B cell (primary cell): ENCODE measurements around the gene CYP4F3.

Experiments
- EZH2 ChIP-seq: IDR thresholded peaks from 2 replicates; pipeline ENCODE4 v1.6.1; 2012; ENCODE audit warnings: borderline replicate concordance, low read depth, mild to moderate bottlenecking, moderate library complexity, low read length; ENCODE audit not compliant: insufficient read depth, poor library complexity, severe bottlenecking
- TF ChIP-seq, protein P1 (sequence below): fragments of 200-600 bp; IDR thresholded peaks from one replicate; pipeline ENCODE4 v1.8.0; 2022; ENCODE audit warnings: antibody characterized with exemption, mild to moderate bottlenecking

DNA sequence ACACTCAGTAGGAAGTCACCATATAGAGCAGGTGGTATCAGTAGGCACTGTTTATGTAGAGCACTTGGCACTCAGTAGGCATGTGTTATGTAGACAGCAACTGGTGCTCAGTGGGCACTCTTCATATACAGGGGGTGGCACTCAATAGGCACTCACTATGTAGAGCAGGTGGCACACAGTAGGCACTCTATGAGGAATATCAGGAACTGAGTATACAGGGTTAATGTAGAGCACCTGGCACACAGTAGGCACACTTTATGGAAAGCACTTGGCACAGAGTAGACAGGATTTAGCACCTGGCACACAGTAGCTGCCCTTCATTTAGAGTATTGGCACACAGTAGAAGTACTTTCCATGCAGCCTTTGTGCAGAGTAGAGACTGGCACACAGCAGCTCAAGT, 1.1 kb upstream of the CYP4F3 start:
- TF ChIP-seq, protein P1, sequence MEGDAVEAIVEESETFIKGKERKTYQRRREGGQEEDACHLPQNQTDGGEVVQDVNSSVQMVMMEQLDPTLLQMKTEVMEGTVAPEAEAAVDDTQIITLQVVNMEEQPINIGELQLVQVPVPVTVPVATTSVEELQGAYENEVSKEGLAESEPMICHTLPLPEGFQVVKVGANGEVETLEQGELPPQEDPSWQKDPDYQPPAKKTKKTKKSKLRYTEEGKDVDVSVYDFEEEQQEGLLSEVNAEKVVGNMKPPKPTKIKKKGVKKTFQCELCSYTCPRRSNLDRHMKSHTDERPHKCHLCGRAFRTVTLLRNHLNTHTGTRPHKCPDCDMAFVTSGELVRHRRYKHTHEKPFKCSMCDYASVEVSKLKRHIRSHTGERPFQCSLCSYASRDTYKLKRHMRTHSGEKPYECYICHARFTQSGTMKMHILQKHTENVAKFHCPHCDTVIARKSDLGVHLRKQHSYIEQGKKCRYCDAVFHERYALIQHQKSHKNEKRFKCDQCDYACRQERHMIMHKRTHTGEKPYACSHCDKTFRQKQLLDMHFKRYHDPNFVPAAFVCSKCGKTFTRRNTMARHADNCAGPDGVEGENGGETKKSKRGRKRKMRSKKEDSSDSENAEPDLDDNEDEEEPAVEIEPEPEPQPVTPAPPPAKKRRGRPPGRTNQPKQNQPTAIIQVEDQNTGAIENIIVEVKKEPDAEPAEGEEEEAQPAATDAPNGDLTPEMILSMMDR = no peak
- TF ChIP-seq EZH2 = no peak
